Keratinocyte (primary cell): ENCODE data around the gene ACKR4. TPM values are rescaled to one million over a fixed set of nuclear protein-coding genes. Genes with fewer than 3 reads are reported as not detected.
"Not testable (repeated sequence)": the region's sequence is repeated elsewhere in the genome, so short reads cannot be mapped to it uniquely, and the experiment has no call there.

Source experiments
- DNase-seq: peaks from one replicate; pipeline ENCODE4 v3.0.0-alpha.2; 2011; ENCODE audit warnings: low read depth, missing footprints, low spot score
- FAIRE-seq: peaks from 2 replicates; lab custom pipeline; 2011; peaks lifted over from hg19 to GRCh38; lab: Jason Lieb, UNC
- H2AFZ ChIP-seq: 2 replicates; pipeline ENCODE4 v1.6.0; 2012; ENCODE audit warnings: low read length, control low read depth, inconsistent platforms; ENCODE audit not compliant: control insufficient read depth
- H3K27ac ChIP-seq: 2 replicates; pipeline ENCODE4 v1.5.1; 2011; ENCODE audit warnings: low read length; ENCODE audit not compliant: control insufficient read depth, insufficient read depth
- H3K27me3 ChIP-seq: 3 replicates; pipeline ENCODE4 v1.6.0; 2011; ENCODE audit warnings: low read length; ENCODE audit not compliant: control insufficient read depth, insufficient read depth; ENCODE audit errors: extremely low read depth
- H3K36me3 ChIP-seq, 2 experiments: 2 replicates in 1 of 2; 3 replicates in 1 of 2; pipeline ENCODE4 v1.5.1; 2011; ENCODE audit warnings: low read length in 2 of 2, mild to moderate bottlenecking in 1 of 2; ENCODE audit not compliant: control insufficient read depth in 2 of 2, insufficient read depth in 2 of 2; ENCODE audit errors: extremely low read depth in 1 of 2
- H3K4me1 ChIP-seq: 3 replicates; pipeline ENCODE4 v1.5.1; 2011; ENCODE audit warnings: low read length; ENCODE audit not compliant: control insufficient read depth, insufficient read depth; ENCODE audit errors: extremely low read depth
- H3K4me2 ChIP-seq: 3 replicates; pipeline ENCODE4 v1.6.0; 2011; ENCODE audit warnings: low read depth, low read length; ENCODE audit not compliant: control insufficient read depth, insufficient read depth; ENCODE audit errors: extremely low read depth
- H3K4me3 ChIP-seq, 3 experiments: fragments of 200-600 bp in 1 of 3; sonication (generic) in 1 of 3; 2 replicates in 2 of 3; 3 replicates in 1 of 3; pipeline ENCODE4 v1.5.1; 2011 to 2016; ENCODE audit warnings: low read length in 3 of 3, mild to moderate bottlenecking in 3 of 3, control low read depth in 2 of 3, inconsistent platforms in 1 of 3, low read depth in 1 of 3, mixed read lengths in 1 of 3, mixed run types in 1 of 3, moderate library complexity in 1 of 3; ENCODE audit not compliant: control insufficient read depth in 2 of 3, insufficient read depth in 2 of 3; ENCODE audit errors: extremely low read depth in 1 of 3
- H3K79me2 ChIP-seq: 2 replicates; pipeline ENCODE4 v1.6.0; 2012; ENCODE audit warnings: low read length; ENCODE audit not compliant: control insufficient read depth, insufficient read depth
- H3K9ac ChIP-seq: 3 replicates; pipeline ENCODE4 v1.6.0; 2011; ENCODE audit warnings: low read length; ENCODE audit not compliant: control insufficient read depth, insufficient read depth; ENCODE audit errors: extremely low read depth
- H3K9me1 ChIP-seq: 3 replicates; pipeline ENCODE4 v1.6.0; 2011; ENCODE audit warnings: low read length; ENCODE audit not compliant: control insufficient read depth, insufficient read depth; ENCODE audit errors: extremely low read depth
- H3K9me3 ChIP-seq: 2 replicates; pipeline ENCODE4 v1.5.1; 2012; ENCODE audit warnings: low read depth, low read length; ENCODE audit not compliant: control insufficient read depth
- H4K20me1 ChIP-seq: 3 replicates; pipeline ENCODE4 v1.6.0; 2011; ENCODE audit warnings: low read length; ENCODE audit not compliant: control insufficient read depth, insufficient read depth; ENCODE audit errors: extremely low read depth
- CTCF ChIP-seq, 3 experiments: IDR thresholded peaks in 1 of 3; conservative IDR thresholded peaks in 1 of 3; optimal IDR thresholded peaks in 1 of 3; 2 replicates in 2 of 3; 3 replicates in 1 of 3; pipeline versions ENCODE3 to v1.5.1; 2011; ENCODE audit warnings: low read length in 3 of 3, mild to moderate bottlenecking in 3 of 3, moderate library complexity in 2 of 3, control low read depth in 1 of 3, inconsistent platforms in 1 of 3; ENCODE audit not compliant: insufficient read depth in 2 of 3; ENCODE audit errors: extremely low read depth in 1 of 3
- EZH2 ChIP-seq: IDR thresholded peaks from one replicate; pipeline ENCODE4 v1.6.1; 2012; ENCODE audit warnings: inconsistent platforms, mild to moderate bottlenecking, low read length, moderate library complexity
- dilution Hi-C: fragments of 300-500 bp; cut with MboI; formaldehyde crosslinking; loops from one replicate; pipeline ENCODE4 v1.7.0; 2020; ENCODE audit warnings: low sequenced_read_pairs; ENCODE audit not compliant: extremely low pct_ligation_motif_present
- polyA plus RNA-seq, 5 experiments: library from polyadenylated mRNA; depleted of rRNA in 3 of 5; stranded (reverse) in 3 of 5; stranded (forward) in 1 of 5; unstranded in 1 of 5; fragments of >200 nt; gene quantifications; 1 replicate in 1 of 5; 2 replicates in 3 of 5; 3 replicates in 1 of 5; pipeline versions ENCODE4 v1.2.1 to v1.2.3, GENCODE V29; 2011 to 2012; ENCODE audit warnings: missing spikeins in 2 of 5, low read depth in 1 of 5, low replicate concordance in 1 of 5

Gene ACKR4
- polyA plus RNA-seq, 1 donor (not counting 4 experiments of a cell fraction or from before 2014, with no cell fraction given), result 0.67 TPM

GRCh38 chr3:132638706-132639105 lies 41.6 kb downstream of the ACKR4 start:
- Histone ChIP-seq H3K4me2 (no peak overlapping the region), H3K27ac (no peak overlapping the region), H3K4me1 (peaks cover 22% of the 10 kb centered on the region), H3K27me3 (no peaks in the 10 kb centered on the region), H3K9ac (no peak overlapping the region), H3K9me1 (no peaks in the 10 kb centered on the region), H2AFZ (no peak overlapping the region), H3K36me3 (no peaks in the 10 kb centered on the region), H3K9me3 (no peaks in the 10 kb centered on the region), H3K79me2 (no peaks in the 10 kb centered on the region), H4K20me1 (no peaks in the 10 kb centered on the region), H3K4me3 (no peak overlapping the region)
- dilution Hi-C loops, result no loop called here
- DNase-seq (no peak), FAIRE-seq (no peak)
- TF ChIP-seq CTCF (optimal IDR thresholded peaks at IDR 0.05 in 1 of 3, IDR thresholded peaks at IDR 0.05 in 1 of 3, conservative IDR thresholded peaks at IDR 0.05 in 1 of 3; ENCODE audit: extremely low read depth in 1 of 3, insufficient read depth in 2 of 3, low read length in 3 of 3), result no peak
- TF ChIP-seq EZH2, result no peak

GRCh38 chr3:132641427-132641826 lies 44.4 kb downstream of the ACKR4 start:
- FAIRE-seq, H2AFZ ChIP-seq, H3K9me3 ChIP-seq, H4K20me1 ChIP-seq, H3K27ac ChIP-seq, H3K9ac ChIP-seq, H3K4me3 ChIP-seq, H3K27me3 ChIP-seq, H3K9me1 ChIP-seq, DNase-seq, H3K36me3 ChIP-seq, H3K79me2 ChIP-seq, H3K4me2 ChIP-seq, dilution Hi-C loops: not testable (repeated sequence)
- peaks cover 25% of the 10 kb centered on the region for H3K4me1 ChIP-seq

GRCh38 chr3:132641837-132642538 lies 44.9 kb downstream of the ACKR4 start:
- H2AFZ ChIP-seq, result no peak overlapping the region
- dilution Hi-C loops, result no loop called here
- TF ChIP-seq CTCF (optimal IDR thresholded peaks at IDR 0.05 in 1 of 3, IDR thresholded peaks at IDR 0.05 in 1 of 3, conservative IDR thresholded peaks at IDR 0.05 in 1 of 3; ENCODE audit: extremely low read depth in 1 of 3, insufficient read depth in 2 of 3, low read length in 3 of 3), result peak in 2 of 3 experiments; percentile 40 to 42
- no peak for TF ChIP-seq EZH2
- no peaks in the 10 kb centered on the region for H3K9me1 ChIP-seq
- no peaks in the 10 kb centered on the region for H3K36me3 ChIP-seq
- H3K9me3 ChIP-seq, result no peaks in the 10 kb centered on the region
- H3K27me3 ChIP-seq, result no peaks in the 10 kb centered on the region
- H3K4me3 ChIP-seq, result no peak overlapping the region
- no peak for DNase-seq
- FAIRE-seq, result peak; percentile 41
- H3K27ac ChIP-seq, result no peak overlapping the region
- H3K79me2 ChIP-seq, result no peaks in the 10 kb centered on the region
- no peak overlapping the region for H3K4me2 ChIP-seq
- H4K20me1 ChIP-seq, result no peaks in the 10 kb centered on the region
- H3K4me1 ChIP-seq, result peaks cover 20% of the 10 kb centered on the region
- no peak overlapping the region for H3K9ac ChIP-seq
